Endothelial cell of umbilical vein (primary cell): ENCODE data around the gene PAX6. TPM values are rescaled to one million over a fixed set of nuclear protein-coding genes. Genes with fewer than 3 reads are reported as not detected.

ENCODE experiments used
- BruUV-seq: library from RNA; stranded (reverse); fragments of 400-500 nt; replicated peaks from 2 replicates; lab custom pipeline; 2021; lab: Mats Ljungman, UMichigan
- CTCF ChIA-PET: fragments of 300-600, 350-600 bp; sonication (Branson Sonifier 250); formaldehyde crosslinking; loops from one replicate; lab custom pipeline; 2021; ENCODE audit warnings: antibody characterized with exemption, inconsistent platforms; lab: Charles Lee
- POLR2A ChIA-PET: fragments of 300-600, 350-600 bp; sonication (Branson Sonifier 250); formaldehyde crosslinking; loops from one replicate; lab custom pipeline; 2021; ENCODE audit warnings: antibody characterized with exemption, inconsistent platforms; lab: Charles Lee
- DNase-seq: peaks from one replicate; pipeline ENCODE4 v3.0.0-alpha.2; 2011; ENCODE audit warnings: low read depth, low spot score
- FAIRE-seq: peaks from 2 replicates; lab custom pipeline; 2011; peaks lifted over from hg19 to GRCh38; lab: Jason Lieb, UNC
- H2AFZ ChIP-seq: 2 replicates; pipeline ENCODE4 v1.6.0; 2012; ENCODE audit warnings: low read depth, low read length, control low read depth, inconsistent platforms
- H3K27ac ChIP-seq: 2 replicates; pipeline ENCODE4 v1.5.1; 2011; ENCODE audit warnings: low read depth, mild to moderate bottlenecking, control low read depth, low read length, moderate library complexity; ENCODE audit not compliant: insufficient read depth
- H3K27me3 ChIP-seq, 2 experiments: 2 replicates each; pipeline versions ENCODE4 v1.6.0 to v1.6.1; 2011; ENCODE audit warnings: low read length in 2 of 2, mixed read lengths in 1 of 2; ENCODE audit not compliant: control insufficient read depth in 2 of 2, insufficient read depth in 2 of 2
- H3K36me3 ChIP-seq, 2 experiments: 2 replicates in 1 of 2; 3 replicates in 1 of 2; pipeline ENCODE4 v1.5.1; 2011; ENCODE audit warnings: low read length in 2 of 2, mild to moderate bottlenecking in 1 of 2, moderate library complexity in 1 of 2; ENCODE audit not compliant: control insufficient read depth in 2 of 2, insufficient read depth in 2 of 2; ENCODE audit errors: extremely low read depth in 1 of 2
- H3K4me1 ChIP-seq: 3 replicates; pipeline ENCODE4 v1.5.1; 2011; ENCODE audit warnings: mild to moderate bottlenecking, low read length; ENCODE audit not compliant: control insufficient read depth, insufficient read depth; ENCODE audit errors: extremely low read depth
- H3K4me2 ChIP-seq: 2 replicates; pipeline ENCODE4 v1.6.1; 2011; ENCODE audit warnings: low read length, control low read depth, mixed read lengths; ENCODE audit not compliant: insufficient read depth
- H3K4me3 ChIP-seq, 3 experiments: fragments of 200-600 bp in 1 of 3; sonication (generic), shearing (Covaris generic) in 1 of 3; replicated peaks in 1 of 3; 2 replicates each; pipeline ENCODE4 v1.5.1; 2011 to 2016; ENCODE audit warnings: control low read depth in 3 of 3, low read length in 3 of 3, mild to moderate bottlenecking in 2 of 3, inconsistent platforms in 1 of 3, low read depth in 1 of 3, moderate library complexity in 1 of 3; ENCODE audit not compliant: insufficient read depth in 1 of 3
- H3K79me2 ChIP-seq: 2 replicates; pipeline ENCODE4 v1.6.0; 2012; ENCODE audit warnings: low read length, inconsistent platforms; ENCODE audit not compliant: control insufficient read depth, insufficient read depth
- H3K9ac ChIP-seq: replicated peaks from 2 replicates; pipeline ENCODE3; 2011; ENCODE audit warnings: low read length, control low read depth; ENCODE audit not compliant: insufficient read depth; ENCODE audit errors: extremely low read depth
- H3K9me1 ChIP-seq: replicated peaks from 3 replicates; pipeline ENCODE4 v1.6.0; 2011; ENCODE audit warnings: mild to moderate bottlenecking, low read length; ENCODE audit not compliant: control insufficient read depth, insufficient read depth; ENCODE audit errors: extremely low read depth
- H3K9me3 ChIP-seq: replicated peaks from 2 replicates; pipeline ENCODE4 v1.5.1; 2012; ENCODE audit warnings: low read length, inconsistent platforms; ENCODE audit not compliant: control insufficient read depth, insufficient read depth
- H4K20me1 ChIP-seq: replicated peaks from 2 replicates; pipeline ENCODE3; 2011; ENCODE audit warnings: mild to moderate bottlenecking, low read length; ENCODE audit not compliant: control insufficient read depth, insufficient read depth; ENCODE audit errors: extremely low read depth
- EZH2 ChIP-seq: IDR thresholded peaks from 2 replicates; pipeline ENCODE4 v1.6.1; 2012; ENCODE audit warnings: borderline replicate concordance, low read depth, mild to moderate bottlenecking, moderate library complexity, low read length, inconsistent platforms; ENCODE audit not compliant: severe bottlenecking
- FOS ChIP-seq: IDR thresholded peaks from 2 replicates; pipeline ENCODE4 v1.6.1; 2011; ENCODE audit warnings: mild to moderate bottlenecking, low read length, moderate library complexity, borderline replicate concordance; ENCODE audit not compliant: insufficient read depth
- GATA2 ChIP-seq: IDR thresholded peaks from 2 replicates; pipeline ENCODE4 v1.7.0; 2011; ENCODE audit warnings: low read depth, mild to moderate bottlenecking, moderate library complexity, mixed read lengths, low read length; ENCODE audit not compliant: insufficient read length, insufficient read depth
- JUN ChIP-seq: IDR thresholded peaks from 2 replicates; pipeline ENCODE4 v1.6.1; 2011; ENCODE audit warnings: borderline replicate concordance, low read depth; ENCODE audit not compliant: insufficient read length, insufficient read depth
- MYC ChIP-seq: IDR thresholded peaks from one replicate; pipeline ENCODE4 v1.6.1; 2011; ENCODE audit warnings: mild to moderate bottlenecking, low read depth, low read length
- POLR2A ChIP-seq: IDR thresholded peaks from 2 replicates; pipeline ENCODE4 v1.6.1; 2012; ENCODE audit warnings: low read depth, mild to moderate bottlenecking, control low read depth, low read length
- POLR2AphosphoS5 ChIP-seq: IDR thresholded peaks from 2 replicates; pipeline ENCODE4 v1.6.1; 2012; ENCODE audit warnings: low read depth, mild to moderate bottlenecking, control low read depth, low read length, moderate library complexity; ENCODE audit not compliant: insufficient read depth
- dilution Hi-C: fragments of 300-500 bp; cut with MboI; formaldehyde crosslinking; loops from one replicate; pipeline ENCODE4 v1.15.0; 2019; ENCODE audit warnings: low sequenced_read_pairs; ENCODE audit not compliant: extremely low pct_ligation_motif_present
- intact Hi-C: fragments of 100-400 bp; cut with micrococcal nuclease; formaldehyde crosslinking; loops from one replicate; pipeline ENCODE4 v1.10.0; 2022
- polyA plus RNA-seq, 4 experiments: library from polyadenylated mRNA; depleted of rRNA in 3 of 4; stranded (reverse) in 3 of 4; unstranded in 1 of 4; fragments of >200 nt; gene quantifications; 2 replicates each; pipeline versions ENCODE4 v1.2.1 to v1.2.3, GENCODE V29; 2011 to 2012; ENCODE audit warnings: missing spikeins in 1 of 4
- total RNA-seq: library from RNA; stranded (reverse); gene quantifications from 2 replicates; pipeline ENCODE4 v1.2.3, GENCODE V29; 2021
- TF ChIP-seq, protein P1 (sequence below): IDR thresholded peaks from 2 replicates; pipeline ENCODE4 v1.6.1; 2011; ENCODE audit not compliant: insufficient read depth, insufficient read length
- TF ChIP-seq, protein P2 (sequence below), 2 donors: IDR thresholded peaks; 1 replicate in 1 of 2; 2 replicates in 1 of 2; pipeline ENCODE4 v1.5.1; 2011; ENCODE audit warnings: low read length in 2 of 2, mild to moderate bottlenecking in 2 of 2, moderate library complexity in 2 of 2, control low read depth in 1 of 2, inconsistent platforms in 1 of 2, low read depth in 1 of 2; ENCODE audit not compliant: insufficient read depth in 1 of 2; ENCODE audit errors: extremely low read depth in 1 of 2

PAX6 gene
- total and polyA plus RNA-seq, 2 donors (not counting 3 experiments of a cell fraction or from before 2014, with no cell fraction given): not detected

DNA sequence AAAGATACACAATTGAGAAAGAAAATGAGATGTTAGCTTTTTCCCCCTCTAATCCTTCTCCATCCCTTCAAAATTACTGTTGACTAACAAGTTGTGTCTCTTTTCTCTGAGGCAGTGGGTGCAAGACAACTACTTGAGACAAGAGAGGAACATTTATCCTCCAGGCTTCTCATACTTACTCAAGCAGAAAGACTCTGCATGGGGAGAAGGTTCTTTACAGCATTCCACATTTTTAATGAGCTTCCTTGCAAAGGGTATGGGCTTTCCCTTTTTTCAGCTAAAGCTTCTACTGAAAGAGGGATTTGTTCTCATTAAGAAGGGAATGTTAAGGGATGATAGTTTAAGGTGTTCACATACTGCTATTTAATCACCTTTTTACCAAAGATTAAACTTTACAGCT, 47.8 kb downstream of the PAX6 start:
- TF ChIP-seq GATA2: no peak
- TF ChIP-seq EZH2: no peak
- no peak for TF ChIP-seq MYC
- no peak for TF ChIP-seq POLR2A
- TF ChIP-seq POLR2AphosphoS5: no peak
- no peak for TF ChIP-seq JUN
- TF ChIP-seq FOS: no peak
- TF ChIP-seq, protein P1, sequence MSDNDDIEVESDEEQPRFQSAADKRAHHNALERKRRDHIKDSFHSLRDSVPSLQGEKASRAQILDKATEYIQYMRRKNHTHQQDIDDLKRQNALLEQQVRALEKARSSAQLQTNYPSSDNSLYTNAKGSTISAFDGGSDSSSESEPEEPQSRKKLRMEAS: no peak
- TF ChIP-seq, protein P2, sequence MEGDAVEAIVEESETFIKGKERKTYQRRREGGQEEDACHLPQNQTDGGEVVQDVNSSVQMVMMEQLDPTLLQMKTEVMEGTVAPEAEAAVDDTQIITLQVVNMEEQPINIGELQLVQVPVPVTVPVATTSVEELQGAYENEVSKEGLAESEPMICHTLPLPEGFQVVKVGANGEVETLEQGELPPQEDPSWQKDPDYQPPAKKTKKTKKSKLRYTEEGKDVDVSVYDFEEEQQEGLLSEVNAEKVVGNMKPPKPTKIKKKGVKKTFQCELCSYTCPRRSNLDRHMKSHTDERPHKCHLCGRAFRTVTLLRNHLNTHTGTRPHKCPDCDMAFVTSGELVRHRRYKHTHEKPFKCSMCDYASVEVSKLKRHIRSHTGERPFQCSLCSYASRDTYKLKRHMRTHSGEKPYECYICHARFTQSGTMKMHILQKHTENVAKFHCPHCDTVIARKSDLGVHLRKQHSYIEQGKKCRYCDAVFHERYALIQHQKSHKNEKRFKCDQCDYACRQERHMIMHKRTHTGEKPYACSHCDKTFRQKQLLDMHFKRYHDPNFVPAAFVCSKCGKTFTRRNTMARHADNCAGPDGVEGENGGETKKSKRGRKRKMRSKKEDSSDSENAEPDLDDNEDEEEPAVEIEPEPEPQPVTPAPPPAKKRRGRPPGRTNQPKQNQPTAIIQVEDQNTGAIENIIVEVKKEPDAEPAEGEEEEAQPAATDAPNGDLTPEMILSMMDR (IDR thresholded peaks at IDR 0.05; ENCODE audit: extremely low read depth in 1 of 2, insufficient read depth in 1 of 2, low read depth in 1 of 2, low read length in 2 of 2): no peak
- no TSS peak for BruUV-seq
- ChIA-PET CTCF (interaction anchor here (1.1 to 3.1 kb wide), 4 partner anchors 12 to 122 kb away, joined by 3 to 10 read pairs (median 6); no protein-coding TSS in a partner anchor), POLR2A (no interaction called here)
- Histone ChIP-seq H3K4me3 (no peak overlapping the region), H3K36me3 (no peaks in the 10 kb centered on the region), H3K4me1 (no peaks in the 10 kb centered on the region), H3K9me3 (no peaks in the 10 kb centered on the region), H2AFZ (no peak overlapping the region), H3K9ac (no peak overlapping the region), H3K4me2 (no peak overlapping the region), H4K20me1 (no peaks in the 10 kb centered on the region), H3K27ac (no peak overlapping the region), H3K27me3 (no peaks in the 10 kb centered on the region), H3K9me1 (no peaks in the 10 kb centered on the region), H3K79me2 (no peaks in the 10 kb centered on the region)
- FAIRE-seq: no peak
- DNase-seq: no peak
- dilution Hi-C loops (no loop called here), intact Hi-C loops (no loop called here)
